AG09309 (cell line): ENCODE results near the gene ADGRG2.

Experiments used
- DNase-seq: peaks from one replicate; pipeline ENCODE4 v3.0.0-alpha.2; 2010; ENCODE audit warnings: low read depth
- H3K4me3 ChIP-seq: 2 replicates; pipeline ENCODE4 v1.5.1; 2011; ENCODE audit warnings: mild to moderate bottlenecking, low read depth, low read length, moderate library complexity; ENCODE audit not compliant: control insufficient read depth
- CTCF ChIP-seq: IDR thresholded peaks from 2 replicates; pipeline ENCODE4 v1.5.1; 2011; ENCODE audit warnings: mild to moderate bottlenecking, low read depth, low read length, inconsistent platforms; ENCODE audit not compliant: insufficient read depth, control insufficient read depth; ENCODE audit errors: missing control alignments

ADGRG2 gene

GRCh38 chrX:18971506-18971905, 150.8 kb downstream of the ADGRG2 start:
- no peak for DNase-seq
- no peak for TF ChIP-seq CTCF

GRCh38 chrX:18970465-18970864, 151.8 kb downstream of the ADGRG2 start:
- H3K4me3 ChIP-seq, result no peak overlapping the region
- DNase-seq, result no peak
- TF ChIP-seq CTCF, result no peak

More at GRCh38 chrX:18971506-18971905, 150.8 kb downstream of the ADGRG2 start:
- H3K4me3 ChIP-seq, result no peak overlapping the region

- no peak for DNase-seq
- no peak for TF ChIP-seq CTCF
- H3K4me3 ChIP-seq, result no peak overlapping the region
These were observed 155.6 kb downstream of the ADGRG2 start for GRCh38 chrX:18966624-18967023.

- no peak for DNase-seq
- H3K4me3 ChIP-seq, result no peak overlapping the region
- TF ChIP-seq CTCF, result no peak
These were observed 157.4 kb downstream of the ADGRG2 start for GRCh38 chrX:18964901-18965300.

GRCh38 chrX:18964026-18964425, 158.2 kb downstream of the ADGRG2 start:
- DNase-seq, result no peak
- no peak for TF ChIP-seq CTCF
- no peak overlapping the region for H3K4me3 ChIP-seq

- DNase-seq, result no peak
- H3K4me3 ChIP-seq, result no peak overlapping the region
These were observed 159.9 kb downstream of the ADGRG2 start for GRCh38 chrX:18962329-18962728.

More at GRCh38 chrX:18962329-18962728, 159.9 kb downstream of the ADGRG2 start:
- no peak for TF ChIP-seq CTCF
